Breast epithelium (tissue), 3 donors: ENCODE measurements around the gene NUP98.
"Not testable (repeated sequence)": the region's sequence is repeated elsewhere in the genome, so short reads cannot be mapped to it uniquely, and the experiment has no call there.

Experiments
- POLR2A ChIP-seq: fragments of 450-650 bp; IDR thresholded peaks from one replicate; pipeline ENCODE4 v1.6.1; 2016; ENCODE audit warnings: antibody characterized with exemption, mild to moderate bottlenecking, moderate library complexity
- POLR2AphosphoS5 ChIP-seq, 3 donors: sonication (generic); formaldehyde crosslinking; IDR thresholded peaks; one replicate each; pipeline ENCODE4 v1.6.1; 2017; ENCODE audit warnings: antibody characterized with exemption in 3 of 3
- TF ChIP-seq, protein P1 (sequence below), 3 donors: fragments of 450-650 bp; IDR thresholded peaks; one replicate each; pipeline ENCODE4 v1.5.1; 2016 to 2017; ENCODE audit warnings: antibody characterized with exemption in 3 of 3, mild to moderate bottlenecking in 3 of 3, moderate library complexity in 3 of 3

DNA sequence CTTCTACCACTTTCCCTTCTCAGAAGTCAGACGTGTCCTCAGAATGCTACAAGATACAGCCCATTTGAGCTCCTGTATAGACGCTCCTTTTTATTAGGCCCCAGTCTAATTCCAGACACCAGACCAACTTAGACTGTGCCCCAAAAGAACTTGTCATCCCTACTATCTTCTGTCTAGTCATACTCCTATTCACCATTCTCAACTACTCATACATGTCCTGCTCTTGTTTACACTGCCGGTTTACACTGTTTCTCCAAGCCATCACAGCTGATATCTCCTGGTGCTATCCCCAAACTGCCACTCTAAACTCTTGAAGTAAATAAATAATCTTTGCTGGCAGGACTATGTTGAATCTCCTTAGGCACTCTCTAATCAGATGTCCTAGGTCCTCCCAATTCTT, 144.8 kb downstream of the NUP98 start:
- TF ChIP-seq POLR2AphosphoS5 (IDR thresholded peaks at IDR 0.05); POLR2A: not testable (repeated sequence)
- TF ChIP-seq, protein P1, sequence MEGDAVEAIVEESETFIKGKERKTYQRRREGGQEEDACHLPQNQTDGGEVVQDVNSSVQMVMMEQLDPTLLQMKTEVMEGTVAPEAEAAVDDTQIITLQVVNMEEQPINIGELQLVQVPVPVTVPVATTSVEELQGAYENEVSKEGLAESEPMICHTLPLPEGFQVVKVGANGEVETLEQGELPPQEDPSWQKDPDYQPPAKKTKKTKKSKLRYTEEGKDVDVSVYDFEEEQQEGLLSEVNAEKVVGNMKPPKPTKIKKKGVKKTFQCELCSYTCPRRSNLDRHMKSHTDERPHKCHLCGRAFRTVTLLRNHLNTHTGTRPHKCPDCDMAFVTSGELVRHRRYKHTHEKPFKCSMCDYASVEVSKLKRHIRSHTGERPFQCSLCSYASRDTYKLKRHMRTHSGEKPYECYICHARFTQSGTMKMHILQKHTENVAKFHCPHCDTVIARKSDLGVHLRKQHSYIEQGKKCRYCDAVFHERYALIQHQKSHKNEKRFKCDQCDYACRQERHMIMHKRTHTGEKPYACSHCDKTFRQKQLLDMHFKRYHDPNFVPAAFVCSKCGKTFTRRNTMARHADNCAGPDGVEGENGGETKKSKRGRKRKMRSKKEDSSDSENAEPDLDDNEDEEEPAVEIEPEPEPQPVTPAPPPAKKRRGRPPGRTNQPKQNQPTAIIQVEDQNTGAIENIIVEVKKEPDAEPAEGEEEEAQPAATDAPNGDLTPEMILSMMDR (IDR thresholded peaks at IDR 0.05): not testable (repeated sequence)
